LNCAP (cell line): Measurements from ENCODE around the gene CFAP61.

Experiments used
- TF ChIP-seq, protein P1 (sequence below): fragments of 450-650 bp; IDR thresholded peaks from 2 replicates; pipeline ENCODE4 v1.5.1; 2017; ENCODE audit warnings: mild to moderate bottlenecking

Gene CFAP61

GRCh38 chr20:20014659-20015058 is 37.7 kb upstream of the CFAP61 start:
- TF ChIP-seq, protein P1, sequence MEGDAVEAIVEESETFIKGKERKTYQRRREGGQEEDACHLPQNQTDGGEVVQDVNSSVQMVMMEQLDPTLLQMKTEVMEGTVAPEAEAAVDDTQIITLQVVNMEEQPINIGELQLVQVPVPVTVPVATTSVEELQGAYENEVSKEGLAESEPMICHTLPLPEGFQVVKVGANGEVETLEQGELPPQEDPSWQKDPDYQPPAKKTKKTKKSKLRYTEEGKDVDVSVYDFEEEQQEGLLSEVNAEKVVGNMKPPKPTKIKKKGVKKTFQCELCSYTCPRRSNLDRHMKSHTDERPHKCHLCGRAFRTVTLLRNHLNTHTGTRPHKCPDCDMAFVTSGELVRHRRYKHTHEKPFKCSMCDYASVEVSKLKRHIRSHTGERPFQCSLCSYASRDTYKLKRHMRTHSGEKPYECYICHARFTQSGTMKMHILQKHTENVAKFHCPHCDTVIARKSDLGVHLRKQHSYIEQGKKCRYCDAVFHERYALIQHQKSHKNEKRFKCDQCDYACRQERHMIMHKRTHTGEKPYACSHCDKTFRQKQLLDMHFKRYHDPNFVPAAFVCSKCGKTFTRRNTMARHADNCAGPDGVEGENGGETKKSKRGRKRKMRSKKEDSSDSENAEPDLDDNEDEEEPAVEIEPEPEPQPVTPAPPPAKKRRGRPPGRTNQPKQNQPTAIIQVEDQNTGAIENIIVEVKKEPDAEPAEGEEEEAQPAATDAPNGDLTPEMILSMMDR, result no peak

DNA sequence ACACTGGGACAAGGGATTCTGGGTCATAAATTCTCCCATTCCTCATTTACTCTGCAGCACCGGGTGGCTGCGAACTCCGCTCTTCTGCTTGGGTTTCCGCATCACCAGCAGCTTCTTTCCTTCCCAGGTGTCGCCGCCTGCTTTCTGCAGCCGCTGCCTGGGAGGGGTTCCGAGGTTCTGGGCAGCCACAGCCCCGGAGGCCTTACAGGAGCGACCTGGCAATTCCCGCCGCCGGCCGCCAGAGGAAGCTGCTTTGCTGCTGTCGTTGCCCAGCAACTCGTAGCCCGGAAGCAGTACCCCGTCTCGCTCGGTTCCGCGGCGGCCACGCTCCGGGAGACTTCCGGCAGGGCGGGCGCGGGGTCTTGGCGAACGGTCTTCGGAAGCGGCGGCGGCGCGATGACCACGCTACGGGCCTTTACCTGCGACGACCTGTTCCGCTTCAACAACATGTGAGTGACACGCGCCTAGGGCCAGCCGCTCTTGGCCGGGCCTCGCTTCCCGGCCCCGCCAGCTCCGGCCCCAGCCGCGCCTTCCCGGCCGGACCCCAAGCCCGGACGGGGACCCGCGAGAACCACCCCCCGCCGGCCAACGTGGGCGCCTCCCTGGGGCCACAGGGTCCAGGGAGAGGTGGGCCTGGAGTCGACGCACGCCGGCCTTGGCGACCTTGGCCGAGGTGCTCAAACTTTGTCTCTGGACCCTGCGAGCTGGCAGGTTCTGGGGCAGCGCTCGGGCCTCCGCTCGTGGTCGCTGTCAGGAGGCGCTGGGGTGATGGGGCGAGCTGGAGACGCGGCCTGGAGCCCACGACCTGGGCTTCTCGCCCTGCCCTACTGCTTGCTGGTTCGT is 35.1 kb upstream of the CFAP61 start, which contains the start of gene NAA20:
TSS of gene NAA20 (plus strand) at position 362 of the 843 bp plus-strand sequence. CDS start at position 397, 35 bp downstream.
- TF ChIP-seq, protein P1, result peak; percentile 69

GRCh38 chr20:20017844-20018185 is 34.5 kb upstream of the CFAP61 start:
- TF ChIP-seq, protein P1, result no peak

- TF ChIP-seq, protein P1, result no peak
These were observed 34.0 kb upstream of the CFAP61 start for GRCh38 chr20:20018366-20018765.

- TF ChIP-seq, protein P1, result no peak
These were observed 33.2 kb upstream of the CFAP61 start for GRCh38 chr20:20019123-20019522.

- TF ChIP-seq, protein P1, result no peak
These were observed 31.4 kb upstream of the CFAP61 start for GRCh38 chr20:20020908-20021307.

DNA sequence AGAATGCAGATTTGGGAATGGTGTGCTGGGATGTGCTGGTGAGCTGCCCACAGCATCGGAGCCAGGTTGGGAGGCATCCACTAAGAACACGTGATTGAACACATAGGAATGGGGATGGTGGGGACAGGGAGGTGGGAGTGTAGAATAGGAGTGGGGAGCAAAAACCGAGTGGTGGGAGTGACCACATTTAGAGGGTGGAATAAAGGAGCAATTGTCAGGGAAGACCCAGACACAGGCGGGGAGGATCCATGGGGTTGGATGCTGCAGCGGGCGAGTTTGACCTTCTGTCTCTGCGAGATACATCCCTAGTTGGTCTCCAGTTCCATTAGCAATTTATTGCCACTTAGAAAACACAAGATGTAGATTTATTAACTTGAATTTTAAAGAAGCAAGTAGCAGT is 30.5 kb upstream of the CFAP61 start:
- TF ChIP-seq, protein P1, result no peak
